Endothelial cell of umbilical vein (primary cell): Measurements from ENCODE around the gene KCNMA1. TPM values are rescaled to one million over a fixed set of nuclear protein-coding genes. Genes with fewer than 3 reads are reported as not detected.

ENCODE experiments used
- BruUV-seq: library from RNA; stranded (reverse); fragments of 400-500 nt; replicated peaks from 2 replicates; lab custom pipeline; 2021; lab: Mats Ljungman, UMichigan
- CTCF ChIA-PET: fragments of 300-600, 350-600 bp; sonication (Branson Sonifier 250); formaldehyde crosslinking; loops from one replicate; lab custom pipeline; 2021; ENCODE audit warnings: antibody characterized with exemption, inconsistent platforms; lab: Charles Lee
- POLR2A ChIA-PET: fragments of 300-600, 350-600 bp; sonication (Branson Sonifier 250); formaldehyde crosslinking; loops from one replicate; lab custom pipeline; 2021; ENCODE audit warnings: antibody characterized with exemption, inconsistent platforms; lab: Charles Lee
- DNase-seq: peaks from one replicate; pipeline ENCODE4 v3.0.0-alpha.2; 2011; ENCODE audit warnings: low read depth, low spot score
- FAIRE-seq: peaks from 2 replicates; lab custom pipeline; 2011; peaks lifted over from hg19 to GRCh38; lab: Jason Lieb, UNC
- H2AFZ ChIP-seq: 2 replicates; pipeline ENCODE4 v1.6.0; 2012; ENCODE audit warnings: low read depth, low read length, control low read depth, inconsistent platforms
- H3K27ac ChIP-seq: 2 replicates; pipeline ENCODE4 v1.5.1; 2011; ENCODE audit warnings: low read depth, mild to moderate bottlenecking, control low read depth, low read length, moderate library complexity; ENCODE audit not compliant: insufficient read depth
- H3K27me3 ChIP-seq, 2 experiments: 2 replicates each; pipeline versions ENCODE4 v1.6.0 to v1.6.1; 2011; ENCODE audit warnings: low read length in 2 of 2, mixed read lengths in 1 of 2; ENCODE audit not compliant: control insufficient read depth in 2 of 2, insufficient read depth in 2 of 2
- H3K36me3 ChIP-seq, 2 experiments: 2 replicates in 1 of 2; 3 replicates in 1 of 2; pipeline ENCODE4 v1.5.1; 2011; ENCODE audit warnings: low read length in 2 of 2, mild to moderate bottlenecking in 1 of 2, moderate library complexity in 1 of 2; ENCODE audit not compliant: control insufficient read depth in 2 of 2, insufficient read depth in 2 of 2; ENCODE audit errors: extremely low read depth in 1 of 2
- H3K4me1 ChIP-seq: 3 replicates; pipeline ENCODE4 v1.5.1; 2011; ENCODE audit warnings: mild to moderate bottlenecking, low read length; ENCODE audit not compliant: control insufficient read depth, insufficient read depth; ENCODE audit errors: extremely low read depth
- H3K4me2 ChIP-seq: 2 replicates; pipeline ENCODE4 v1.6.1; 2011; ENCODE audit warnings: low read length, control low read depth, mixed read lengths; ENCODE audit not compliant: insufficient read depth
- H3K4me3 ChIP-seq, 3 experiments: fragments of 200-600 bp in 1 of 3; sonication (generic), shearing (Covaris generic) in 1 of 3; replicated peaks in 1 of 3; 2 replicates each; pipeline ENCODE4 v1.5.1; 2011 to 2016; ENCODE audit warnings: control low read depth in 3 of 3, low read length in 3 of 3, mild to moderate bottlenecking in 2 of 3, inconsistent platforms in 1 of 3, low read depth in 1 of 3, moderate library complexity in 1 of 3; ENCODE audit not compliant: insufficient read depth in 1 of 3
- H3K79me2 ChIP-seq: 2 replicates; pipeline ENCODE4 v1.6.0; 2012; ENCODE audit warnings: low read length, inconsistent platforms; ENCODE audit not compliant: control insufficient read depth, insufficient read depth
- H3K9ac ChIP-seq: replicated peaks from 2 replicates; pipeline ENCODE3; 2011; ENCODE audit warnings: low read length, control low read depth; ENCODE audit not compliant: insufficient read depth; ENCODE audit errors: extremely low read depth
- H3K9me1 ChIP-seq: replicated peaks from 3 replicates; pipeline ENCODE4 v1.6.0; 2011; ENCODE audit warnings: mild to moderate bottlenecking, low read length; ENCODE audit not compliant: control insufficient read depth, insufficient read depth; ENCODE audit errors: extremely low read depth
- H3K9me3 ChIP-seq: replicated peaks from 2 replicates; pipeline ENCODE4 v1.5.1; 2012; ENCODE audit warnings: low read length, inconsistent platforms; ENCODE audit not compliant: control insufficient read depth, insufficient read depth
- H4K20me1 ChIP-seq: replicated peaks from 2 replicates; pipeline ENCODE3; 2011; ENCODE audit warnings: mild to moderate bottlenecking, low read length; ENCODE audit not compliant: control insufficient read depth, insufficient read depth; ENCODE audit errors: extremely low read depth
- CTCF ChIP-seq, 2 donors: IDR thresholded peaks; 1 replicate in 1 of 2; 2 replicates in 1 of 2; pipeline ENCODE4 v1.5.1; 2011; ENCODE audit warnings: low read length in 2 of 2, mild to moderate bottlenecking in 2 of 2, moderate library complexity in 2 of 2, control low read depth in 1 of 2, inconsistent platforms in 1 of 2, low read depth in 1 of 2; ENCODE audit not compliant: insufficient read depth in 1 of 2; ENCODE audit errors: extremely low read depth in 1 of 2
- EZH2 ChIP-seq: IDR thresholded peaks from 2 replicates; pipeline ENCODE4 v1.6.1; 2012; ENCODE audit warnings: borderline replicate concordance, low read depth, mild to moderate bottlenecking, moderate library complexity, low read length, inconsistent platforms; ENCODE audit not compliant: severe bottlenecking
- POLR2AphosphoS5 ChIP-seq: IDR thresholded peaks from 2 replicates; pipeline ENCODE4 v1.6.1; 2012; ENCODE audit warnings: low read depth, mild to moderate bottlenecking, control low read depth, low read length, moderate library complexity; ENCODE audit not compliant: insufficient read depth
- dilution Hi-C: fragments of 300-500 bp; cut with MboI; formaldehyde crosslinking; loops from one replicate; pipeline ENCODE4 v1.15.0; 2019; ENCODE audit warnings: low sequenced_read_pairs; ENCODE audit not compliant: extremely low pct_ligation_motif_present
- intact Hi-C: fragments of 100-400 bp; cut with micrococcal nuclease; formaldehyde crosslinking; loops from one replicate; pipeline ENCODE4 v1.10.0; 2022
- polyA plus RNA-seq, 4 experiments: library from polyadenylated mRNA; depleted of rRNA in 3 of 4; stranded (reverse) in 3 of 4; unstranded in 1 of 4; fragments of >200 nt; gene quantifications; 2 replicates each; pipeline versions ENCODE4 v1.2.1 to v1.2.3, GENCODE V29; 2011 to 2012; ENCODE audit warnings: missing spikeins in 1 of 4
- total RNA-seq: library from RNA; stranded (reverse); gene quantifications from 2 replicates; pipeline ENCODE4 v1.2.3, GENCODE V29; 2021

KCNMA1 gene
- total and polyA plus RNA-seq, 2 donors (not counting 3 experiments of a cell fraction or from before 2014, with no cell fraction given), result 0.10 to 0.82 TPM

GRCh38 chr10:77165445-77166208 lies 472.0 kb downstream of the KCNMA1 start:
- dilution Hi-C loops (no loop called here), intact Hi-C loops (loop anchor here (1.0 to 2.0 kb wide), 7 partner anchors 53 to 679 kb away; no protein-coding TSS in a partner anchor)
- Histone ChIP-seq H3K36me3 (no peaks in the 10 kb centered on the region), H3K9me3 (no peaks in the 10 kb centered on the region), H3K79me2 (no peaks in the 10 kb centered on the region), H3K4me2 (no peak overlapping the region), H3K9ac (no peak overlapping the region), H3K4me1 (peaks cover 41% of the 10 kb centered on the region), H4K20me1 (no peaks in the 10 kb centered on the region), H3K9me1 (no peaks in the 10 kb centered on the region), H2AFZ (peak overlapping the region; percentile 9), H3K4me3 (no peak overlapping the region), H3K27ac (peak overlapping the region; percentile 80), H3K27me3 (no peaks in the 10 kb centered on the region)
- TF ChIP-seq POLR2AphosphoS5 (no peak), CTCF (IDR thresholded peaks at IDR 0.05; ENCODE audit: extremely low read depth in 1 of 2, insufficient read depth in 1 of 2, low read depth in 1 of 2, low read length in 2 of 2) (peak; percentile 59 to 66), EZH2 (no peak)
- FAIRE-seq (peak; percentile 86), DNase-seq (peak; percentile 77)
- CTCF ChIA-PET, result interaction anchor here (0.6 to 13.7 kb wide), 48 partner anchors 9 to 697 kb away, joined by 3 to 594 read pairs (median 4); partner anchors contain the start of gene KCNMA1
- POLR2A ChIA-PET, result no interaction called here
- BruUV-seq, result no TSS peak
